Left renal cortex interstitium (tissue), 4 donors: ENCODE data around the gene NSD2. TPM values are rescaled to one million over a fixed set of nuclear protein-coding genes. Genes with fewer than 3 reads are reported as not detected.

ENCODE experiments used
- DNase-seq, 4 donors: peaks; one replicate each; pipeline ENCODE4 v3.0.0-alpha.2; 2013; ENCODE audit warnings: low read depth in 4 of 4, low spot score in 2 of 4, missing footprints in 1 of 4
- polyA plus RNA-seq, 4 donors: library from polyadenylated mRNA; unstranded; fragments of 120-200 nt; gene quantifications; one replicate each; pipeline ENCODE4 v1.2.1, GENCODE V29; 2013; ENCODE audit not compliant: insufficient read length in 4 of 4

Gene NSD2
- polyA plus RNA-seq, 4 donors = 64.6 to 91.3 (median 75.4) TPM

DNA sequence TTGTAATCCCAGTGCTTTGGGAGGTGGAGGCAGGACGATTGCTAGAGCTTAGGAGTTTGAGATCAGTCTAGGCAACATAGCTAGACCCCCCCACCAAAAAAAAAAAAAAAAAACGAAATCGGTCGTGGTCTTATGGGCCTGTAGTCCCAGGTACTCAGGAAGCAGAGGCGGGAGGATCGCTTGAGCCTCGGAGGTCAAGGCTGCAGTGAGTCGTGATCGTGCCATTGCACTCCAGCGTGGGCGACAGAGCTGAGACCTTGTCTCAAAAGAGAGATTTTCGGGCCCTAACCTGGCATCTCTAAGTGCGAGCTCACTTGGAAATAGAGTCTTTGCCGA lies 8.3 kb upstream of the NSD2 start:
- no peak for DNase-seq

- DNase-seq = no peak
These were observed 7.7 kb upstream of the NSD2 start for GRCh38 chr4:1863297-1864033.

- DNase-seq = no peak
These were observed 6.9 kb upstream of the NSD2 start for GRCh38 chr4:1864076-1865008.

DNA sequence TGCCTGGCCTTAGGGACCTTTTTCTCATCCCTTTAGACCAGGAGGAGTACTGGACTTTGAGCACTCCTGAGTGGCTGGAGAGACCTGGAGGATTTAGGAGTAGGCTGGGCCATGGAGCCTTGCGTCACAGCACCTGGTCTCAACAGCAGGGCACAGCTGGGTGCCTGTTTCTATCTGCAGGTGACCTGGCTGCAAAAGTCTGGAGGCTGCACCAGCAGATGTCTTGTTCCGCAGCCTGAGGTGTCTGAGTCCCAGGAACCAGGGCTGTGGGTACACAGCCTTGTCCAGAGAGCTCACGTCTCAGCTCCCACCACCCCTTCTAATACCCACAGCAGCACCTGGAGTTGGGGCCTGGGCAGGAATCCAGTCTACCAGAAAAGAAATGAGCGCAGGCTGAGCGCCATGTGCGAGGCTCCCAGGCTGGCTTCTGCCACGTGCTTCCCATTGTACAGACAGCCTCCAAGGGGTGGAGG lies 5.0 kb upstream of the NSD2 start:
- DNase-seq = no peak

- no peak for DNase-seq
These were observed 2.9 kb upstream of the NSD2 start for GRCh38 chr4:1868293-1868692.

- DNase-seq = no peak
These were observed 2.3 kb upstream of the NSD2 start for GRCh38 chr4:1868912-1869311.

DNA sequence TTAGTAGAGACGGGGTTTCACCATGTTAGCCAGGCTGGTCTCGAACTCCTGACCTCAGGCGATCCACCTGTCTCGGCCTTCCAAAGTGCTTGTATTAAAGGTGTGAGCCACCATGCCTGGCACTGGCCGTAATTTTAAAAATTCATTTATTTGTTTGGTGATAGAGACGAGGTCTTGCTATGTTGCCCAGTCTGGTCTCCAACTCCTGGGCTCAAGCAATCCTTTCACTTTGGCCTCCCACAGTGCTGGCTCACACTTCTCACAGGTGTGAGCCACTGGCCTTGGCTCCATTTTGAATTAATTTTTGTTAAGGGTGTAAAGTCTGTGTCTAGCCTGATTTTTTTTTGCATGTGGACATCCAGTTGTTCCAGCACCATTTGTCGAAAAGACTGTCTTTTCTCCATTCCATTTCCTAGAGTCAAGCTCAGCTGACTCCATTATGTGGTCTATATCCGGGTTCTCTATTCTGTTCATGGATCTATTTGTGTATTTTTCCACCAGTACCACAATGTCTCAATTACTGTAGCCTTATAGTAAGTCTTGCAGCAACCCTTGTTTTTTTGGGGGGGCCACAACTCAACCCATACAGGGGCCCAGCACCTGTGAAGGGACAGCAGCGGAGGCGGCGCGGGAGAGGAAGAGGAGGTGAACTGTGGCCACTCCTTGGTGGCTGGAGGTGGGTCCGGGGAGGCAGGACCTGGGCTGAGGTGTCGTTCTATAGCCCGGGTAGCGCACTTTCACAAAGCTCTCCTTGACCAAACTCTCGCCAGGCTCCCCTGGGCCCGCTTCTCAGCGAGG lies 1.5 kb upstream of the NSD2 start:
- no peak for DNase-seq

DNA sequence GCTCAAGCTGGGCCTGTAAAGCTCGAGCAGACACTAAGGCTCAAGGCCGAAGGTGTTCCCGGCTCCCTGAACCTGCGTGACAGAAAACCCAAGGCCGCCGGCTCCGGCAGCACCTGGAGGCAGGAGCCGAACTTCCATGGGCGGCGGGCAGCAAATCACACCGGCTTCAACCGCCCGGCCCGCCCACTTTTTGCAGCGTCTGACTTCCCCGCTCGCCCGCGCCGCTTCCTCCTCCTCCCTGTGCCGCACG lies 940 bp upstream of the NSD2 start:
- DNase-seq = peak in 1 of 4 donors; percentile 60

DNA sequence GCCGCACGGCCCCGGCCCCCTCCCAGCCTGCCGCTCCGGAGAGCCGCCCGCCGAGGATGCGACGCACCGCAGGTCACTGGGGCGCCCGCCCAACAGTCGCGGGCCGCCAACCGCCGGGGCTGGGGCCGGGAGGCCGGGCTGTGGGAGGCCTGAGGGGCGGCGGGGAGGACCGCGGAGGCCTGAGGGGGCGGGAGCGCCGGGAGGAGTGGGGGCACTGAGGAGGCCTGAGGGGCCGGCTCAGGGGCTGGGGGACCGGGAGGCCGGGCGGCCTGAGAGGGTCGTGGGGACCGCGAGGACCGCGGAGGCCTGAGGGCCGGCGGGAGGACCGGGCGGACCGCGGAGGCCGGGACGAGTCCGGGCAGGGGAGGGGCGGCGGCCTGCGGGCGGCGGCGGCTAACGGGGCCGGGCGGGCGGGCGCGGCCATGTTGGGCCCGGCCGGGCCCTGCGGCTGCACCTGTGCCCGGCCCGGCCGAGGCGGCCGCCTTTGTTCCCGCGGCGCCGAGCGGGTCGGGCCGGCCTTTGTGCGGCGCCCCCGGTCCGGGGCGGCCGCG lies 353 bp downstream of the NSD2 start:
- no peak for DNase-seq

GRCh38 chr4:1872870-1873269 lies 1.7 kb downstream of the NSD2 start:
- no peak for DNase-seq

GRCh38 chr4:1873291-1873690 lies 2.1 kb downstream of the NSD2 start:
- DNase-seq = no peak

DNA sequence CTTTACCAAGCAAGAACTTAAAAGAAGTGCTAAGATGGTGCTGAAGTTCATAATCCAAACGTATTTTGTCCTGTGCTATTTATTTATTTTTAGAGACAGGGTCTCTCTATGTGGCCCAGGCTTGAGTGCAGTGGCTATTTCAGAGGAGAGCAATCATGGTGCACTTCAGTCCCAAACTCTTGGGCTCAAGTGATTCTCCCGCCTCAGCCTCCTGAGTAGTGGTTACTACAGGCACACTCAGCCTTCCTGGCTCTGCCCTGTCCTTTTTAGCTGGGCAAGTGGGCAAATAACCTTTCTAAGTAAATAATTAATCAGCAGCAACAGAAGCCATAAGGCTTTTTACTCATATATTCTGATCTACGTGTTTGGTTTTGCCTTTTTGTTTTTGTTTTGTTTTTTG lies 2.6 kb downstream of the NSD2 start:
- DNase-seq = no peak

GRCh38 chr4:1874201-1874600 lies 3.0 kb downstream of the NSD2 start:
- no peak for DNase-seq

GRCh38 chr4:1879485-1879884 lies 8.3 kb downstream of the NSD2 start:
- DNase-seq = no peak

- DNase-seq = no peak
These were observed 9.1 kb downstream of the NSD2 start for GRCh38 chr4:1880332-1880731.

GRCh38 chr4:1882850-1883271 lies 11.7 kb downstream of the NSD2 start:
- DNase-seq = no peak

DNA sequence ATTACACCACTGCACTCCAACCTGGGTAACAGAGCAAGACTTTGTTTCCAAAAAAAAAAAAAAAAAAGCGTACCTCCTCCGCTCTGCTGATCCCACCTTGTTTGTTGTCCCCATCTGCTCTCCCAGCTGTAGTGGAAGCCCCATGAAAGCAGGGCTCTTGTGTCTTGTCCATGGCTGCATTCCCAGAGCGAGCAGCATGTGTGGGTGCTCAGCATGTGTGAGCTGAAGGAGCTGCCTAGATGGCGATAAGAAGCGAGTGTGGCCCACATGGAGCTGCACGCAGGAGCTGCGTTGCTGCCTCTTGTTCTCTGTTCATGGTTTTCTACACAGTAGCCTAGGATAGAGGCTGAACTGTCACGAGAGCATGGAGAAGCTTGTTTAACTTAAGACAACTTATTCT lies 12.4 kb downstream of the NSD2 start:
- DNase-seq = no peak

DNA sequence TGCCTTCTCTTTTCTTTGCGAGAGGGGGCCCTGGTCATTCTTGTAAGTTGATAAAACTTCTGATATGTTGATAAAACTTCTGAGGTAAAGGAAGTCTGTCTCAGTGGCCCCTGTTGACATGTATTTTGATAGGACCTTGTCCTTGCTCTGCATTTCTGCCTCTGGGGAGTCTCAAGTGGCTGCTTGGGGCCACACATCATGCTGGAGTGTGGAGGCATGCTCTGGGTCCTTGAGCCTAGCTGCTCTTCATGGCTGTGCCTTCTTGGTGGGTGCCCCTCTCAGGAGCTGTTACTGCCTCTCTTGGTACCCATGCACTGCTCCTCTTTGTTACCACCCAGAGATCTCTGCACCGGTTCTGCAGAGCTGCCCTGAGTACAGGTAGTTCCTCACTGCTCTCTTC lies 14.2 kb downstream of the NSD2 start:
- no peak for DNase-seq

GRCh38 chr4:1887052-1887451 lies 15.9 kb downstream of the NSD2 start:
- no peak for DNase-seq

DNA sequence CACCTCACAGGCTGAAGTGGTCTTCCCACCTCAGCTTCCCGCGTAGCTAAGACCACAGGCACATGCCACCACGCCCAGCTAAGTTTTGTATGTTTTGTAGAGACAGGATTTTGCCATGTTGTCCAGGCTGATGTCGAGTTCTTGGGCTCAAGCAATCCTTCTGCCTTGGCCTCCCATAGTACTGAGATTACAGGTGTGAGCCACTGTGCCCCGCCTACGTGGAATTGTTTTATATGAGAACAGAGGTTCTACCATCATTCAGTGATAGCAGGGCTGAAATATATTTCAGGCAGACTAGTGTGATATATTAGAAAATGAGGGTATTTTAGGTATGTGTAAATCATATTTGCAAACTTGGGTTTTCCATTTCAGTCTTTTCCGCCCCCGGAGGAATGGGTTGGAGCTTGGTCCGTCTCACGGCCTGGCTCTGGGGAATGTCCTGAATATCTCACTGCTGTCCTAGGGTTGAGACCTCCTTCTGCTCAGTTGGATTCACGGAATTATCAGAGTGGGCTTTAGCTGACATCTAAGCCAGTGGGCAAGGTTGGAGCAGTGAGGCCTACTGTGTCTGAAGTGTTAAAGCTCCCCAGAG lies 19.9 kb downstream of the NSD2 start:
- no peak for DNase-seq
